Body of pancreas (tissue), 4 donors: ENCODE data around the gene GPT2.

Experiments
- CTCF ChIP-seq, 7 experiments: fragments of 450-650 bp in 4 of 7; fragments of 200-600 bp in 3 of 7; sonication (generic) in 3 of 7; IDR thresholded peaks; one replicate each; pipeline ENCODE4 v1.5.1; 2016 to 2019; ENCODE audit warnings: antibody characterized with exemption in 7 of 7
- POLR2A ChIP-seq, 3 donors: fragments of 450-650 bp; IDR thresholded peaks; one replicate each; pipeline ENCODE4 v1.6.1; 2016; ENCODE audit warnings: antibody characterized with exemption in 3 of 3, mild to moderate bottlenecking in 2 of 3

- TF ChIP-seq CTCF (IDR thresholded peaks at IDR 0.05), result no peak
- TF ChIP-seq POLR2A (IDR thresholded peaks at IDR 0.05), result no peak
Measured at GRCh38 chr16:46858151-46858550, 26.0 kb upstream of the GPT2 start.
